ENCODE data around the gene REC114. TPM values are rescaled to one million over a fixed set of nuclear protein-coding genes. Genes with fewer than 3 reads are reported as not detected.

REC114 gene
- total RNA-seq, 1 experiment from 2014 or later: not detected

DNA sequence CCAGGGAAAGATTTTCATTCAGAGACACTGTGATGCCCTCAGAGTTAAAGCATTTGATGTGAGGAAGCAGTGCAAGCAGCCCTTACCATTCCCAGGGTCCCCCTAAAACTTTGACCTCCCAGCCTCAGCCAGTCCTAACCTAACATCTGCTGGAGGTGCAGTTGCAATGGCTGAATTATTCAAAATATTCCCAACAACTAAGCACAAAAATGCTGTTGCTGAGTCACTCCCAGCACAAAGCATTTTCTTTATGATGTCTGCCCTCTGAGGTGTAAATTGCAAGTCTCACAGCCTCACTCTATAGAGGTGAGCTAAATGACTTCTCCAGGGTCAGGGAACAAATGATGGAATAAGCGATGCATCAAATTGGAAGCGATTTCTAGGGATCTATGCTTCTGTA lies 6.4 kb upstream of the REC114 start:
- BruUV-seq (replicated peaks): no TSS peak
- Mint-ChIP-seq H3K9me3 (ENCODE audit: low read depth, unreplicated experiment) (no peaks in the 10 kb centered on the region), H3K27ac (ENCODE audit: unreplicated experiment) (no peak overlapping the region), H3K4me1 (ENCODE audit: low read depth, unreplicated experiment) (no peaks in the 10 kb centered on the region), H3K36me3 (ENCODE audit: insufficient read depth, unreplicated experiment) (no peaks in the 10 kb centered on the region), H3K27me3 (ENCODE audit: unreplicated experiment) (peaks cover 73% of the 10 kb centered on the region), H3K4me3 (ENCODE audit: low read depth, unreplicated experiment) (no peak overlapping the region)
- DNase-seq: no peak
- TF ChIP-seq, protein P1, sequence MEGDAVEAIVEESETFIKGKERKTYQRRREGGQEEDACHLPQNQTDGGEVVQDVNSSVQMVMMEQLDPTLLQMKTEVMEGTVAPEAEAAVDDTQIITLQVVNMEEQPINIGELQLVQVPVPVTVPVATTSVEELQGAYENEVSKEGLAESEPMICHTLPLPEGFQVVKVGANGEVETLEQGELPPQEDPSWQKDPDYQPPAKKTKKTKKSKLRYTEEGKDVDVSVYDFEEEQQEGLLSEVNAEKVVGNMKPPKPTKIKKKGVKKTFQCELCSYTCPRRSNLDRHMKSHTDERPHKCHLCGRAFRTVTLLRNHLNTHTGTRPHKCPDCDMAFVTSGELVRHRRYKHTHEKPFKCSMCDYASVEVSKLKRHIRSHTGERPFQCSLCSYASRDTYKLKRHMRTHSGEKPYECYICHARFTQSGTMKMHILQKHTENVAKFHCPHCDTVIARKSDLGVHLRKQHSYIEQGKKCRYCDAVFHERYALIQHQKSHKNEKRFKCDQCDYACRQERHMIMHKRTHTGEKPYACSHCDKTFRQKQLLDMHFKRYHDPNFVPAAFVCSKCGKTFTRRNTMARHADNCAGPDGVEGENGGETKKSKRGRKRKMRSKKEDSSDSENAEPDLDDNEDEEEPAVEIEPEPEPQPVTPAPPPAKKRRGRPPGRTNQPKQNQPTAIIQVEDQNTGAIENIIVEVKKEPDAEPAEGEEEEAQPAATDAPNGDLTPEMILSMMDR (IDR thresholded peaks at IDR 0.05; ENCODE audit: unreplicated experiment): no peak
- CTCF ChIA-PET: no interaction called here
- intact Hi-C loops (cut with micrococcal nuclease; ENCODE audit: unreplicated experiment): no loop called here

DNA sequence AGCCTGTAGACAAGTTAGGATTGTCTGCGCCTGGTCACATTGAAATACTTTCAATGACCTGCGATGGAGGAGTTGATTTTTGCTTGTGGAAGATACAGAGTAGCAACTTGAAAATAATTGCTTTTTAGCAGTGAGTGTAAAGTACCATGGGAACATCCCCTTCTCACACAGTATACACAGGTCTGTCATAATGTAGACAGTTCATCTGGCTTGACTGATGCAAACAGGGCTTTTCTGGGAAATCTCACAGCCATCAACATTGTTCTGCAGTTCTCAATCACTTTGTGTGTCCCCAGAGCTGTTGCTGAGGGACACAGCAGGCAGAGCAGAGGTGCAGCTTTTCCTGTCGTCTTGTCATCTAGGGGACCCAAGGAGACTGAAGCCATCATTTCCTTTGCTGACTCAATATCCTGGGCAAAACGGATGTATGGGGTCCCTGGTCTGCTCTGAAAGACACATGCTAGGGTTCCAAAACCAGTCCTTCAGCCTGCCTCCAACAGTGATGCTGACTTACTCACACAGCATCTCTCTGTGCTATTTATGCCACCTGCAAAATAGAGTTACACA lies 5.3 kb upstream of the REC114 start:
- no peak for DNase-seq
- intact Hi-C loops (cut with micrococcal nuclease; ENCODE audit: unreplicated experiment): no loop called here
- TF ChIP-seq, protein P1 (IDR thresholded peaks at IDR 0.05; ENCODE audit: unreplicated experiment): no peak
- no peaks in the 10 kb centered on the region for H3K36me3 Mint-ChIP-seq (ENCODE audit: insufficient read depth, unreplicated experiment)
- no peaks in the 10 kb centered on the region for H3K9me3 Mint-ChIP-seq (ENCODE audit: low read depth, unreplicated experiment)
- no TSS peak for BruUV-seq (replicated peaks)
- H3K4me3 Mint-ChIP-seq (ENCODE audit: low read depth, unreplicated experiment): no peak overlapping the region
- H3K27me3 Mint-ChIP-seq (ENCODE audit: unreplicated experiment): peaks cover 67% of the 10 kb centered on the region
- no peak overlapping the region for H3K27ac Mint-ChIP-seq (ENCODE audit: unreplicated experiment)
- CTCF ChIA-PET: no interaction called here
- H3K4me1 Mint-ChIP-seq (ENCODE audit: low read depth, unreplicated experiment): no peaks in the 10 kb centered on the region

GRCh38 chr15:73438651-73439050 lies 4.3 kb upstream of the REC114 start:
- no peaks in the 10 kb centered on the region for H3K36me3 Mint-ChIP-seq (ENCODE audit: insufficient read depth, unreplicated experiment)
- CTCF ChIA-PET: no interaction called here
- no peaks in the 10 kb centered on the region for H3K4me1 Mint-ChIP-seq (ENCODE audit: low read depth, unreplicated experiment)
- BruUV-seq (replicated peaks): no TSS peak
- no peak for DNase-seq
- no peak overlapping the region for H3K4me3 Mint-ChIP-seq (ENCODE audit: low read depth, unreplicated experiment)
- no peaks in the 10 kb centered on the region for H3K9me3 Mint-ChIP-seq (ENCODE audit: low read depth, unreplicated experiment)
- H3K27ac Mint-ChIP-seq (ENCODE audit: unreplicated experiment): no peak overlapping the region
- intact Hi-C loops (cut with micrococcal nuclease; ENCODE audit: unreplicated experiment): no loop called here
- TF ChIP-seq, protein P1 (IDR thresholded peaks at IDR 0.05; ENCODE audit: unreplicated experiment): no peak
- H3K27me3 Mint-ChIP-seq (ENCODE audit: unreplicated experiment): peaks cover 66% of the 10 kb centered on the region

- TF ChIP-seq, protein P1 (IDR thresholded peaks at IDR 0.05; ENCODE audit: unreplicated experiment): no peak
- no TSS peak for BruUV-seq (replicated peaks)
- Mint-ChIP-seq H3K27me3 (ENCODE audit: unreplicated experiment) (peaks cover 76% of the 10 kb centered on the region), H3K36me3 (ENCODE audit: insufficient read depth, unreplicated experiment) (no peaks in the 10 kb centered on the region), H3K27ac (ENCODE audit: unreplicated experiment) (no peak overlapping the region), H3K9me3 (ENCODE audit: low read depth, unreplicated experiment) (no peaks in the 10 kb centered on the region), H3K4me3 (ENCODE audit: low read depth, unreplicated experiment) (no peak overlapping the region), H3K4me1 (ENCODE audit: low read depth, unreplicated experiment) (no peaks in the 10 kb centered on the region)
- DNase-seq: no peak
- CTCF ChIA-PET: no interaction called here
- intact Hi-C loops (cut with micrococcal nuclease; ENCODE audit: unreplicated experiment): no loop called here
Observed at GRCh38 chr15:73440571-73440970, 2.4 kb upstream of the REC114 start.

All from Calu3 (cell line).